Measurements from ENCODE around the gene GFI1B.
"Not testable (repeated sequence)": the region's sequence is repeated elsewhere in the genome, so short reads cannot be mapped to it uniquely, and the experiment has no call there.

Gene GFI1B

GRCh38 chr9:132948482-132949050 lies 29.9 kb upstream of the GFI1B start:
- no peak for TF ChIP-seq CTCF (IDR thresholded peaks at IDR 0.05; ENCODE audit: borderline replicate concordance, insufficient read depth, low read depth, low read length)
- no peak overlapping the region for H3K4me3 ChIP-seq (ENCODE audit: low read depth, low read length)

- TF ChIP-seq CTCF (IDR thresholded peaks at IDR 0.05; ENCODE audit: borderline replicate concordance, insufficient read depth, low read depth, low read length): no peak
- H3K4me3 ChIP-seq (ENCODE audit: low read depth, low read length): no peak overlapping the region
Measured at GRCh38 chr9:132949709-132950108, 28.8 kb upstream of the GFI1B start.

- no peak overlapping the region for H3K4me3 ChIP-seq (ENCODE audit: low read depth, low read length)
- TF ChIP-seq CTCF (IDR thresholded peaks at IDR 0.05; ENCODE audit: borderline replicate concordance, insufficient read depth, low read depth, low read length): no peak
Measured at GRCh38 chr9:132955123-132955522, 23.4 kb upstream of the GFI1B start.

- no peak overlapping the region for H3K4me3 ChIP-seq (ENCODE audit: low read depth, low read length)
- no peak for TF ChIP-seq CTCF (IDR thresholded peaks at IDR 0.05; ENCODE audit: borderline replicate concordance, insufficient read depth, low read depth, low read length)
Measured at GRCh38 chr9:132955768-132956167, 22.7 kb upstream of the GFI1B start.

GRCh38 chr9:132957805-132958204 lies 20.7 kb upstream of the GFI1B start:
- no peak for TF ChIP-seq CTCF (IDR thresholded peaks at IDR 0.05; ENCODE audit: borderline replicate concordance, insufficient read depth, low read depth, low read length)
- no peak overlapping the region for H3K4me3 ChIP-seq (ENCODE audit: low read depth, low read length)

- no peak overlapping the region for H3K4me3 ChIP-seq (ENCODE audit: low read depth, low read length)
- TF ChIP-seq CTCF (IDR thresholded peaks at IDR 0.05; ENCODE audit: borderline replicate concordance, insufficient read depth, low read depth, low read length): no peak
Measured at GRCh38 chr9:132961002-132961401, 17.5 kb upstream of the GFI1B start.

- no peak for TF ChIP-seq CTCF (IDR thresholded peaks at IDR 0.05; ENCODE audit: borderline replicate concordance, insufficient read depth, low read depth, low read length)
- H3K4me3 ChIP-seq (ENCODE audit: low read depth, low read length): no peak overlapping the region
Measured at GRCh38 chr9:132965478-132965877, 13.0 kb upstream of the GFI1B start.

- H3K4me3 ChIP-seq (ENCODE audit: low read depth, low read length): not testable (repeated sequence)
Measured at GRCh38 chr9:132967908-132968307, 10.6 kb upstream of the GFI1B start.

All from GM12875 (cell line).